CD4-positive, alpha-beta T cell (primary cell): ENCODE data around the gene DAPK1. TPM values are rescaled to one million over a fixed set of nuclear protein-coding genes. Genes with fewer than 3 reads are reported as not detected.
A peak's percentile ranks its signal among the peaks of the same experiment; 100 is the strongest.
"Not testable (repeated sequence)": the region's sequence is repeated elsewhere in the genome, so short reads cannot be mapped to it uniquely, and the experiment has no call there.

Experiments used
- ATAC-seq: fragments of 200-7000 bp; cut with Tn5 transposase; one replicate; pipeline ENCODE4 v1.10.0; 2022; ENCODE audit warnings: mild to moderate bottlenecking; ENCODE audit not compliant: poor library complexity
- CTCF ChIA-PET: fragments of 350-600 bp; sonication (Branson Sonifier 250); formaldehyde crosslinking; loops from one replicate; lab custom pipeline; 2021; ENCODE audit warnings: antibody characterized with exemption, inconsistent platforms; lab: Charles Lee
- POLR2A ChIA-PET: fragments of 350-600 bp; sonication (Branson Sonifier 250); formaldehyde crosslinking; loops from one replicate; lab custom pipeline; 2021; ENCODE audit warnings: antibody characterized with exemption, inconsistent platforms; lab: Charles Lee
- DNase-seq, 14 experiments: peaks; one replicate each; pipeline ENCODE4 v3.0.0-alpha.2; 2013 to 2020; ENCODE audit warnings: mixed read lengths in 2 of 14
- H3K27ac ChIP-seq, 2 donors: one replicate each; pipeline versions ENCODE4 v1.5.1 to v1.7.0; 2013; ENCODE audit warnings: low read length in 2 of 2, low read depth in 1 of 2, mild to moderate bottlenecking in 1 of 2
- H3K27me3 ChIP-seq, 2 experiments: 1 replicate in 1 of 2; 2 replicates in 1 of 2; pipeline versions ENCODE4 v1.6.1 to v1.7.0; 2013; ENCODE audit warnings: low read length in 2 of 2, control low read depth in 1 of 2, mild to moderate bottlenecking in 1 of 2, moderate library complexity in 1 of 2; ENCODE audit not compliant: insufficient read depth in 2 of 2, control insufficient read depth in 1 of 2
- H3K36me3 ChIP-seq: one replicate; pipeline ENCODE4 v1.6.1; 2013; ENCODE audit warnings: low read length, control low read depth; ENCODE audit not compliant: insufficient read depth
- H3K4me1 ChIP-seq: one replicate; pipeline ENCODE4 v1.6.1; 2013; ENCODE audit warnings: low read length, control low read depth; ENCODE audit not compliant: insufficient read depth
- H3K4me3 ChIP-seq: one replicate; pipeline ENCODE4 v1.5.1; 2013; ENCODE audit warnings: mild to moderate bottlenecking, low read length, moderate library complexity
- H3K9me3 ChIP-seq, 2 experiments: 1 replicate in 1 of 2; 2 replicates in 1 of 2; pipeline versions ENCODE4 v1.6.1 to v1.7.0; 2013; ENCODE audit warnings: low read length in 2 of 2, mild to moderate bottlenecking in 2 of 2, control low read depth in 1 of 2, moderate library complexity in 1 of 2; ENCODE audit not compliant: control insufficient read depth in 1 of 2, insufficient read depth in 1 of 2
- H3K27ac Mint-ChIP-seq: one replicate; pipeline ENCODE4 v1.8.0; 2020; ENCODE audit warnings: mixed read lengths
- H3K27me3 Mint-ChIP-seq: one replicate; pipeline ENCODE4 v1.8.0; 2021; ENCODE audit warnings: mixed read lengths
- H3K36me3 Mint-ChIP-seq: one replicate; pipeline ENCODE4 v1.8.0; 2021; ENCODE audit warnings: low read depth, mixed read lengths
- H3K4me1 Mint-ChIP-seq: one replicate; pipeline ENCODE4 v1.8.0; 2021; ENCODE audit warnings: low read depth, mixed read lengths
- H3K4me3 Mint-ChIP-seq: one replicate; pipeline ENCODE4 v1.8.0; 2020; ENCODE audit warnings: mild to moderate bottlenecking, mixed read lengths
- H3K9me3 Mint-ChIP-seq: one replicate; pipeline ENCODE4 v1.8.0; 2020; ENCODE audit warnings: mixed read lengths
- intact Hi-C, 2 experiments: fragments of 100-400 bp; cut with DNase I in 1 of 2; cut with micrococcal nuclease in 1 of 2; formaldehyde crosslinking; loops; one replicate each; pipeline versions ENCODE4 v1.15.1 to v1.9.0; 2023 to 2025; cut with DNase I, micrococcal nuclease
- total RNA-seq, 174 experiments: library from RNA in 2 of 174; stranded (reverse) in 2 of 174; gene quantifications; one replicate each; pipeline ENCODE4 v1.2.3 and lab custom pipeline; 2021 to 2026
- TF ChIP-seq, protein P1 (sequence below): fragments of 200-600 bp; IDR thresholded peaks from one replicate; pipeline ENCODE4 v1.8.0; 2022; ENCODE audit warnings: antibody characterized with exemption, mild to moderate bottlenecking

The DAPK1 gene
- total RNA-seq, 2 experiments from 2014 or later, result 2.7 TPM

DNA sequence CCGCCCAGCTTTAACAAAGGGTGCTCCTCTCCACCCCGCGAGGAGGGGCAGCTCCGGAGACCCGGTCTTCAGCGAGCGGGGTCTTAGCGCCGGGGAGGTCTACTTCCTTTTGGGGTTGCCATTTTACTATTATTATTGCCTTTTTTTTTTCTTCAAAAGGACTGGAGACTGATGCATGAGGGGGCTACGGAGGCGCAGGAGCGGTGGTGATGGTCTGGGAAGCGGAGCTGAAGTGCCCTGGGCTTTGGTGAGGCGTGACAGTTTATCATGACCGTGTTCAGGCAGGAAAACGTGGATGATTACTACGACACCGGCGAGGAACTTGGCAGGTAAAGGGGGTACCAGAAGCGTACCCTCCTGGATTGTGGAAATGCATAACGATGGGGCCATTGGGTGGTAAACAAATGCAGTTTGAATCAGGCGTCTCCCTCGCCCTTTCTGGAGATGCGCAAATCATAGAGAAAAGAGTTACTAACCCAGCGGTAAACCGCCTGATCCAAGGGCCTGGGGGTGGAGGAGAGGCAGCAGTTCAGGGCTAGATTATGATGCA is 1.2 kb downstream of the DAPK1 start:
- no peak overlapping the region for H3K4me3 ChIP-seq
- H3K9me3 Mint-ChIP-seq, result no peaks in the 10 kb centered on the region
- H3K27ac ChIP-seq, result no peak overlapping the region
- peaks cover 6% of the 10 kb centered on the region for H3K4me1 Mint-ChIP-seq
- intact Hi-C loops, result no loop called here
- peak overlapping the region; percentile 83 for H3K4me3 Mint-ChIP-seq
- peaks cover 65% of the 10 kb centered on the region for H3K27me3 Mint-ChIP-seq
- H3K27me3 ChIP-seq, result peaks cover 18% of the 10 kb centered on the region in 2 experiments
- no peaks in the 10 kb centered on the region for H3K36me3 Mint-ChIP-seq
- ChIA-PET POLR2A (no interaction called here), CTCF (no interaction called here)
- ATAC-seq (no peak), DNase-seq (no peak)
- no peaks in the 10 kb centered on the region for H3K9me3 ChIP-seq
- H3K4me1 ChIP-seq, result peaks cover 3% of the 10 kb centered on the region
- TF ChIP-seq, protein P1, sequence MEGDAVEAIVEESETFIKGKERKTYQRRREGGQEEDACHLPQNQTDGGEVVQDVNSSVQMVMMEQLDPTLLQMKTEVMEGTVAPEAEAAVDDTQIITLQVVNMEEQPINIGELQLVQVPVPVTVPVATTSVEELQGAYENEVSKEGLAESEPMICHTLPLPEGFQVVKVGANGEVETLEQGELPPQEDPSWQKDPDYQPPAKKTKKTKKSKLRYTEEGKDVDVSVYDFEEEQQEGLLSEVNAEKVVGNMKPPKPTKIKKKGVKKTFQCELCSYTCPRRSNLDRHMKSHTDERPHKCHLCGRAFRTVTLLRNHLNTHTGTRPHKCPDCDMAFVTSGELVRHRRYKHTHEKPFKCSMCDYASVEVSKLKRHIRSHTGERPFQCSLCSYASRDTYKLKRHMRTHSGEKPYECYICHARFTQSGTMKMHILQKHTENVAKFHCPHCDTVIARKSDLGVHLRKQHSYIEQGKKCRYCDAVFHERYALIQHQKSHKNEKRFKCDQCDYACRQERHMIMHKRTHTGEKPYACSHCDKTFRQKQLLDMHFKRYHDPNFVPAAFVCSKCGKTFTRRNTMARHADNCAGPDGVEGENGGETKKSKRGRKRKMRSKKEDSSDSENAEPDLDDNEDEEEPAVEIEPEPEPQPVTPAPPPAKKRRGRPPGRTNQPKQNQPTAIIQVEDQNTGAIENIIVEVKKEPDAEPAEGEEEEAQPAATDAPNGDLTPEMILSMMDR, result no peak
- H3K27ac Mint-ChIP-seq, result peak overlapping the region; percentile 33
- no peaks in the 10 kb centered on the region for H3K36me3 ChIP-seq

DNA sequence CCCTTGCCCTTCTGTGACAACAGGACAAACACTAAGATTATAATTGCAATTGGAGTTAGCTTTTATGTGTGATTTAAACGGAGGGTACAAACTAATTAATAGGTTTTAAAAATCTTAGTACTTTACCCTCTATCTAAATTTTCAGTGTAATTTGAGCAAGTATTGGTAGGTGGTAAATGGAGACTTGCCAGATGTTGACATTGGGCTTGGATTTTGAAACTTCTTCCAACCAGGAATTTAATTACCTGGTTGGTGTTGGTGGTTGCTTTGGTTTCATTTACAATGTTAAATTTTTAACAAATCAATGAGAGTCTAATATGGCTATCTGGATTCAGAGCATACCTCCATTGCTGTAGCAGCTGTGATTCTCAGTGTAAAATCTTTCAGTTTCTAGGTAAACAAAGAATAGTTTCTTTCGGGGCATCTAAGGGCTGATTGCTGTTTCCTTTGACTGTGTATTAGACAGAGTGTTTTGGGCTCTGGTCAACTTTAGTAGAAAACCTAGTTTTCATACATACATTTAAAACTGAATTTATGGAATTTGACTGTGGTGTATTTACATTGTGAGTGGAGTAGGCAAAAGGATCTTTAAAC is 1.9 kb downstream of the DAPK1 start:
- peaks cover 3% of the 10 kb centered on the region for H3K4me1 ChIP-seq
- intact Hi-C loops, result no loop called here
- TF ChIP-seq, protein P1, result no peak
- Mint-ChIP-seq H3K27me3 (peaks cover 63% of the 10 kb centered on the region), H3K27ac (no peak overlapping the region), H3K9me3 (no peaks in the 10 kb centered on the region), H3K4me3 (peak overlapping the region; percentile 83), H3K4me1 (peaks cover 6% of the 10 kb centered on the region), H3K36me3 (no peaks in the 10 kb centered on the region)
- no peaks in the 10 kb centered on the region for H3K9me3 ChIP-seq
- H3K4me3 ChIP-seq, result no peak overlapping the region
- DNase-seq (no peak), ATAC-seq (no peak)
- no peak overlapping the region for H3K27ac ChIP-seq
- ChIA-PET CTCF (no interaction called here), POLR2A (no interaction called here)
- peaks cover 18% of the 10 kb centered on the region in 2 experiments for H3K27me3 ChIP-seq
- H3K36me3 ChIP-seq, result no peaks in the 10 kb centered on the region

DNA sequence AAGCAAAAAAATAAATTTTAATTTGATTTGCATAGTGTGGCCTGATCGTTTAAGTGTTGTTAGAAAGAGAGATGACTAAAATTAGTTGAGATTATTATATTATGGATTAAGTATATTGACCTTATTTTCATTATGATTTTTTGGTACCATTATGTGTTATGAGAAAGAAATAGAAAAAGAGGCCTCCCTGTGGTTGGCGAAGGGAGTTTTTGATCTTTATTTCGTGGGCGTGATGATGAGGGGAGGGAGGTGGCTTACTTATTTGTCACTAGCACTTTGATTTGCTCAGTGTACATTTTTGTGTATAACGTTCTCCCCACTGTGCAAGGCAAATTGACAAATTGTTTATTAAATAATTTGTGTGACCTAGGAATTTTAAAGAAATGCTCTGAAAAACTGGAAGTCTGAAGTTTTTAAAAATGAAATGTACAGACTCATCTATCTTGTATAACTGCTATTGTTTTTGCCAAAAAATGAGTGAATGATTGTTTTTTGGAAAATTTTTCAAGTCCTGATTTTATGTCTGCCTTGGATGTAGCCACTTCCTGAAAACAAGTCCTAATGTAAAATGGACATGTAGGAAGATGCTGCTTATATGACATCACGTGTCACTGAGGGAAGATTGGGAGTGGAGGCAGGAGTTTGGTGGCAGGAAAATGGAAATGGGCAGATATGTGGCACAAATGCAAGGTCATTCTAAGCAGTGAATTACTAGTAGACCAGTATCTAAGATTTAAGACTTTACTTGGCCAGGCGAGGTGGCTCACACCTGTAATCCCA is 3.0 kb downstream of the DAPK1 start:
- peaks cover 3% of the 10 kb centered on the region for H3K4me1 ChIP-seq
- intact Hi-C loops, result no loop called here

DNA sequence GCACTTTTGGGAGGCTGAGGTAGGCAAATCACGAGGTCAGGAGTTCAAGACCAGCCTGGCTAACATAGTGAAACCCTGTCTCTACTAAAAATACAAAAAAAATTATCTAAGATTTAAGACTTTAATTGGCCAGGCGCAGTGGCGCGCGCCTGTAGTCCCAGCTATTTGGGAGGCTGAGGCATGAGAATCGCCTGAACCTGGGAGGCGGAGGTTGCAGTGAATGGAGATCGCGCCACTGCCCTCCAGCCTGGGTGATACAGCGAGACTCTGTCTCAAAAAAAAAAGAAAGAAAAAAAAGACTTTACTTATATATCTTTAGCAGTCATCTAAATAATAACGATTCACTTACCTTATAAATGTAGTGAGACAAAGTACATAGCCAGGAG is 3.6 kb downstream of the DAPK1 start:
- H3K4me1 Mint-ChIP-seq, H3K9me3 Mint-ChIP-seq, H3K4me1 ChIP-seq, H3K4me3 Mint-ChIP-seq, intact Hi-C loops, H3K36me3 Mint-ChIP-seq, H3K4me3 ChIP-seq, CTCF ChIA-PET, H3K36me3 ChIP-seq, H3K27ac ChIP-seq, H3K27ac Mint-ChIP-seq, ATAC-seq, DNase-seq, H3K9me3 ChIP-seq, POLR2A ChIA-PET: not testable (repeated sequence)
- H3K27me3 ChIP-seq, result peaks cover 15% of the 10 kb centered on the region in 2 experiments
- H3K27me3 Mint-ChIP-seq, result peaks cover 47% of the 10 kb centered on the region

More for the DNA sequence above, 3.0 kb downstream of the DAPK1 start:
- ChIA-PET POLR2A (no interaction called here), CTCF (no interaction called here)
- Mint-ChIP-seq H3K27ac (no peak overlapping the region), H3K27me3 (peaks cover 52% of the 10 kb centered on the region), H3K9me3 (no peaks in the 10 kb centered on the region), H3K36me3 (no peaks in the 10 kb centered on the region), H3K4me1 (peaks cover 6% of the 10 kb centered on the region), H3K4me3 (no peak overlapping the region)
- H3K27me3 ChIP-seq, result peaks cover 18% of the 10 kb centered on the region in 2 experiments
- DNase-seq (no peak), ATAC-seq (no peak)
- no peak overlapping the region for H3K4me3 ChIP-seq
- H3K36me3 ChIP-seq, result no peaks in the 10 kb centered on the region
- H3K9me3 ChIP-seq, result no peaks in the 10 kb centered on the region
- H3K27ac ChIP-seq, result no peak overlapping the region
- TF ChIP-seq, protein P1, result no peak
